Osteoblast (primary cell): ENCODE measurements around the gene GRM8. TPM values are rescaled to one million over a fixed set of nuclear protein-coding genes. Genes with fewer than 3 reads are reported as not detected.

Experiments
- DNase-seq: peaks from one replicate; pipeline ENCODE4 v3.0.0; 2011; ENCODE audit warnings: low spot score, mixed read lengths; ENCODE audit not compliant: insufficient read length; ENCODE audit errors: missing footprints
- H2AFZ ChIP-seq: 2 replicates; pipeline ENCODE4 v1.6.0; 2011; ENCODE audit warnings: mild to moderate bottlenecking, low read length
- H3K27ac ChIP-seq: 2 replicates; pipeline ENCODE4 v1.5.1; 2011; ENCODE audit warnings: mild to moderate bottlenecking, low read depth, low read length, moderate library complexity
- H3K27me3 ChIP-seq: 2 replicates; pipeline ENCODE4 v1.6.0; 2012; ENCODE audit warnings: mild to moderate bottlenecking, control low read depth, inconsistent platforms, low read length, moderate library complexity; ENCODE audit not compliant: insufficient read depth
- H3K36me3 ChIP-seq: 2 replicates; pipeline ENCODE4 v1.5.1; 2011; ENCODE audit warnings: mild to moderate bottlenecking, low read length, control low read depth, moderate library complexity; ENCODE audit not compliant: insufficient read depth
- H3K4me1 ChIP-seq: 2 replicates; pipeline ENCODE4 v1.5.1; 2011; ENCODE audit warnings: mild to moderate bottlenecking, low read length, control low read depth, moderate library complexity; ENCODE audit not compliant: insufficient read depth
- H3K4me2 ChIP-seq: 2 replicates; pipeline ENCODE4 v1.6.0; 2011; ENCODE audit warnings: mild to moderate bottlenecking, low read length; ENCODE audit not compliant: insufficient read depth
- H3K4me3 ChIP-seq: fragments of 200-600 bp; sonication (generic); 3 replicates; pipeline ENCODE4 v1.5.1; 2012; ENCODE audit warnings: mild to moderate bottlenecking, low read length, inconsistent platforms; ENCODE audit not compliant: insufficient read depth
- H3K79me2 ChIP-seq: 2 replicates; pipeline ENCODE4 v1.6.0; 2012; ENCODE audit warnings: mild to moderate bottlenecking, low read length, control low read depth, inconsistent platforms; ENCODE audit not compliant: insufficient read depth
- H3K9me3 ChIP-seq: 2 replicates; pipeline ENCODE4 v1.5.1; 2011; ENCODE audit warnings: low read depth, low read length, control low read depth
- H4K20me1 ChIP-seq: 2 replicates; pipeline ENCODE4 v1.6.0; 2012; ENCODE audit warnings: mild to moderate bottlenecking, low read length, control low read depth; ENCODE audit not compliant: insufficient read depth
- total RNA-seq: library from RNA; depleted of rRNA; stranded (reverse); fragments of >200 nt; gene quantifications from 2 replicates; pipeline ENCODE4 v1.2.3, GENCODE V29; 2012
- TF ChIP-seq, protein P1 (sequence below): IDR thresholded peaks from 2 replicates; pipeline ENCODE4 v1.5.1; 2011; ENCODE audit warnings: mild to moderate bottlenecking, low read depth, low read length, moderate library complexity; ENCODE audit errors: extremely low read depth

GRM8 gene
- total RNA-seq, 1 donor = not detected

DNA sequence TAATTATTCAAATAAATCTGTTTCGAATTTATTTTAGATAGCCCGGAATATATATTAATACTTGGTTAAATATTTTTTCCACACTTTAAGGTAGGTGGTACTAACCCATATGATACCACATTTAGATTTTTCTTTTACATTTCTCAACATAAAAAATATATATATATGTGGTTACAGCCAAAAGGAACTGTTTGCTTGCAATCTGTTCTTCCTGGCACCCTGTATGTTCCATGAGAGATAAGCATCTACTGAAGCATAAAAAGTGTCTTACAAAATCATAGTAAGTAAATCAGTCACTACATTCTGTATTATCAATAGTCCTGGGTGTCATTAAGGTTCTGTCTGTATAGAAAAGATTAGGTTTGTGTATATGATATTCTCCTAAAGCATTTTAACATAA, 726.8 kb downstream of the GRM8 start:
- Histone ChIP-seq H3K4me1 (no peaks in the 10 kb centered on the region), H3K9me3 (peaks cover 3% of the 10 kb centered on the region), H2AFZ (no peak overlapping the region), H3K79me2 (no peaks in the 10 kb centered on the region), H3K27me3 (no peaks in the 10 kb centered on the region), H3K36me3 (no peaks in the 10 kb centered on the region), H3K4me3 (no peak overlapping the region), H3K27ac (no peak overlapping the region), H3K4me2 (no peak overlapping the region), H4K20me1 (no peaks in the 10 kb centered on the region)
- TF ChIP-seq, protein P1, sequence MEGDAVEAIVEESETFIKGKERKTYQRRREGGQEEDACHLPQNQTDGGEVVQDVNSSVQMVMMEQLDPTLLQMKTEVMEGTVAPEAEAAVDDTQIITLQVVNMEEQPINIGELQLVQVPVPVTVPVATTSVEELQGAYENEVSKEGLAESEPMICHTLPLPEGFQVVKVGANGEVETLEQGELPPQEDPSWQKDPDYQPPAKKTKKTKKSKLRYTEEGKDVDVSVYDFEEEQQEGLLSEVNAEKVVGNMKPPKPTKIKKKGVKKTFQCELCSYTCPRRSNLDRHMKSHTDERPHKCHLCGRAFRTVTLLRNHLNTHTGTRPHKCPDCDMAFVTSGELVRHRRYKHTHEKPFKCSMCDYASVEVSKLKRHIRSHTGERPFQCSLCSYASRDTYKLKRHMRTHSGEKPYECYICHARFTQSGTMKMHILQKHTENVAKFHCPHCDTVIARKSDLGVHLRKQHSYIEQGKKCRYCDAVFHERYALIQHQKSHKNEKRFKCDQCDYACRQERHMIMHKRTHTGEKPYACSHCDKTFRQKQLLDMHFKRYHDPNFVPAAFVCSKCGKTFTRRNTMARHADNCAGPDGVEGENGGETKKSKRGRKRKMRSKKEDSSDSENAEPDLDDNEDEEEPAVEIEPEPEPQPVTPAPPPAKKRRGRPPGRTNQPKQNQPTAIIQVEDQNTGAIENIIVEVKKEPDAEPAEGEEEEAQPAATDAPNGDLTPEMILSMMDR = no peak
- no peak for DNase-seq

DNA sequence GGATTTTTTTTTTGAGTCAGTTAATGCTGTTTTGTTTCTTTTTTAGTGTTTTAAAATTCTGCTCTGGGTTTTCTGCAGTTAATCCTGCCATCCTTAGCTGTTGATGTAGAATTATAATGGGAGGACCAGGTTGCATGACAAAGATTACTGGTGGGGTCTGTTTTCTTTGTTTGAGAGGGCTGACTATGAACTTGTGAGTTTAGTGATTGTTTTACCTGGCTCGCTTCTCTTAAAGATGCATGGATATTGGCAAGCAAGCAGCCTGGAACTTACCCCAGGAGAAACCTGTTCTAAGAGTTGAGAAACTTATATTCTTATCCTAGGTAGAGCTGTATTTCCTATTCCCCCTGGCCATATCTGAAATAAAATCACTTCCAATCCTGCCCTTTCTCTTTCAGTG, 727.8 kb downstream of the GRM8 start:
- H3K9me3 ChIP-seq = peaks cover 3% of the 10 kb centered on the region
- DNase-seq = no peak
- no peaks in the 10 kb centered on the region for H3K27me3 ChIP-seq
- H3K4me2 ChIP-seq = no peak overlapping the region
- H3K79me2 ChIP-seq = no peaks in the 10 kb centered on the region
- H3K4me1 ChIP-seq = no peaks in the 10 kb centered on the region
- no peaks in the 10 kb centered on the region for H3K36me3 ChIP-seq
- no peak overlapping the region for H2AFZ ChIP-seq
- H4K20me1 ChIP-seq = no peaks in the 10 kb centered on the region
- TF ChIP-seq, protein P1 = no peak
- H3K4me3 ChIP-seq = no peak overlapping the region
- H3K27ac ChIP-seq = no peak overlapping the region

- Histone ChIP-seq H3K27ac (no peak overlapping the region), H2AFZ (no peak overlapping the region), H3K4me3 (no peak overlapping the region), H4K20me1 (no peaks in the 10 kb centered on the region), H3K79me2 (no peaks in the 10 kb centered on the region), H3K4me1 (no peaks in the 10 kb centered on the region), H3K27me3 (no peaks in the 10 kb centered on the region), H3K4me2 (no peak overlapping the region), H3K36me3 (no peaks in the 10 kb centered on the region), H3K9me3 (no peaks in the 10 kb centered on the region)
- TF ChIP-seq, protein P1 = no peak
- DNase-seq = no peak
Observed at GRCh38 chr7:126511046-126511445, 741.7 kb downstream of the GRM8 start.

GRCh38 chr7:126501617-126502016, 751.1 kb downstream of the GRM8 start:
- H3K27ac ChIP-seq = no peak overlapping the region
- H3K4me3 ChIP-seq = no peak overlapping the region
- H2AFZ ChIP-seq = no peak overlapping the region
- H3K79me2 ChIP-seq = no peaks in the 10 kb centered on the region
- DNase-seq = no peak
- no peaks in the 10 kb centered on the region for H3K27me3 ChIP-seq
- H3K36me3 ChIP-seq = no peaks in the 10 kb centered on the region
- H4K20me1 ChIP-seq = no peaks in the 10 kb centered on the region
- H3K9me3 ChIP-seq = no peaks in the 10 kb centered on the region
- no peak overlapping the region for H3K4me2 ChIP-seq
- H3K4me1 ChIP-seq = no peaks in the 10 kb centered on the region
- TF ChIP-seq, protein P1 = no peak
